ENCODE results near the gene VRK1.
A peak's percentile ranks its signal among the peaks of the same experiment; 100 is the strongest.

The VRK1 gene

DNA sequence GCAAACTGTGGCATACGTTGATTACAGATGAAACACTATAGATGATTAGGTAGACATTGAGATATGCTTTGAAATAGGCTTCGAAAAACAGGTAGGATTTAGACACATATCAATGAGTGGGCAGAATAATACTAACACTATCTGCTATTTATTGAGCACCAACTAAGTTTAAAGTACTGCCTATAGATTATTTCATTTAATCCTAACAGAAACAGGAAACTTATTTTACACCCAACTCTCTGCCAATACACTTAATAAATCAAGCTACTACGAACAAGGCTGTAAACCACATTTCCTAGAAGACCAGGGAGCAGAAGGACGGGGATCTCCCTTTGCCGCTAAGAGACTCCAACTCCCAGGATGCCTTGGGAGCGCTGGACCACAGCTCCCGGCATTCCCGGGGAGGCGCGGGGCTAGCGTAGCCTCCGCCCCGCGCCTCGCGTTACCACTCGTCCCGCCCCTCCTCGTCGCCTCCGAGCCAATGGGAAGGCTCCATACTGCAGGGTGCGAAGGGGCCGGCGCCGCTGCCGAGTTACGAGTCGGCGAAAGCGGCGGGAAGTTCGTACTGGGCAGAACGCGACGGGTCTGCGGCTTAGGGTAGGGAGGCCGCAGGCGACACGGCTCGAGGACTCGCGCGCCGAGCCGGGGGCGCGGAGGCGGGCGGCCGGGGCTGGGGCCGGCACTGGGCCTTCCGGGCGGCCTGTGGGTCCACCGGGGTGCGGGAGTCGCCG, at the start of gene VRK1:
TSS of gene VRK1 (plus strand) at position 532 of the 731 bp plus-strand sequence. CDS start 36,090 bp downstream, outside the sequence.
- peak within 1 kb of the TSS; percentile 81 for H3K4me3 ChIP-seq (ENCODE audit: low read depth, low read length)
- DNase-seq (ENCODE audit: low read depth): peak; percentile 97
- TF ChIP-seq, protein P1, sequence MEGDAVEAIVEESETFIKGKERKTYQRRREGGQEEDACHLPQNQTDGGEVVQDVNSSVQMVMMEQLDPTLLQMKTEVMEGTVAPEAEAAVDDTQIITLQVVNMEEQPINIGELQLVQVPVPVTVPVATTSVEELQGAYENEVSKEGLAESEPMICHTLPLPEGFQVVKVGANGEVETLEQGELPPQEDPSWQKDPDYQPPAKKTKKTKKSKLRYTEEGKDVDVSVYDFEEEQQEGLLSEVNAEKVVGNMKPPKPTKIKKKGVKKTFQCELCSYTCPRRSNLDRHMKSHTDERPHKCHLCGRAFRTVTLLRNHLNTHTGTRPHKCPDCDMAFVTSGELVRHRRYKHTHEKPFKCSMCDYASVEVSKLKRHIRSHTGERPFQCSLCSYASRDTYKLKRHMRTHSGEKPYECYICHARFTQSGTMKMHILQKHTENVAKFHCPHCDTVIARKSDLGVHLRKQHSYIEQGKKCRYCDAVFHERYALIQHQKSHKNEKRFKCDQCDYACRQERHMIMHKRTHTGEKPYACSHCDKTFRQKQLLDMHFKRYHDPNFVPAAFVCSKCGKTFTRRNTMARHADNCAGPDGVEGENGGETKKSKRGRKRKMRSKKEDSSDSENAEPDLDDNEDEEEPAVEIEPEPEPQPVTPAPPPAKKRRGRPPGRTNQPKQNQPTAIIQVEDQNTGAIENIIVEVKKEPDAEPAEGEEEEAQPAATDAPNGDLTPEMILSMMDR (conservative IDR thresholded peaks at IDR 0.05; ENCODE audit: low read depth, low read length): no peak

DNA sequence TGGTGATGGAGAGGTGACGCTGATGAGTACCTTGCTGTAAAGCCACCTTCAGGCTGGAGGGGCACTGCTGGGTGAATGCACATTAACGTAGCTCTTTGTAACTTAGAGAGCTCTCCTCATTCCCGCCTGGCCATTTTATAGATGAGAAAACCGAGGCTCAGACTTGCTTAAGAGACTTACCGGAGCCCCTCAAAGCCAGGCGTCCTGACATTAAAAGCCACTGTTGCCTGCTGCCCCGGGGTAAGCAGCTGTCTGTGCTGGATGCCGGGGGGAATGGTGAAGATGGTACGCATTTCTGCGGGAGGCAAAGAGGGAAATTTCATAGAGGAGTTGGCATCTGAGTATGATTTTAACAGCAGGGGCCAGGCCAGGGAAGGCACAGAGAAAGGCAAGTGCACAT, 49.6 kb upstream of the VRK1 start:
- TF ChIP-seq, protein P1 (conservative IDR thresholded peaks at IDR 0.05; ENCODE audit: low read depth, low read length): no peak
- H3K4me3 ChIP-seq (ENCODE audit: low read depth, low read length): no peak overlapping the region
- no peak for DNase-seq (ENCODE audit: low read depth)

- DNase-seq (ENCODE audit: low read depth): no peak
- H3K4me3 ChIP-seq (ENCODE audit: low read depth, low read length): no peak overlapping the region
- TF ChIP-seq, protein P1 (conservative IDR thresholded peaks at IDR 0.05; ENCODE audit: low read depth, low read length): no peak
These were observed 48.8 kb upstream of the VRK1 start for GRCh38 chr14:96748362-96748761.

DNA sequence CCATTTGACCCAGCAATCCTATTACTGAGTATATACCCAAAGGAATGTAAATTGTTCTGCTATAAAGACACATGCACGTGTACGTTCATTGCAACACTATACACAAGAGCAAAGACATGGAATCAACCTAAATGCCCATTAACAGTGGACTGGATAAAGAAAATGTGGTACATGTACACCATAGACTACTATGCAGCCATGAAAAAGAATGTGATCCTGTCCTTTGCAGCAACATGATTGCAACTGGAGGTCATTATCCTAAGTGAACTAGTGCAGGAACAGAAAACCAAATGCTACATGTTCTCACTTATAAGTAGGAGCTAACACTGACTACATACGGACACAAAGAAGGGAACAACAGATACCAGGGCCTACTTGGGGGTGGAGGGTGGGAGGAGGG, 45.7 kb upstream of the VRK1 start:
- no peak overlapping the region for H3K4me3 ChIP-seq (ENCODE audit: low read depth, low read length)
- no peak for DNase-seq (ENCODE audit: low read depth)
- TF ChIP-seq, protein P1 (conservative IDR thresholded peaks at IDR 0.05; ENCODE audit: low read depth, low read length): no peak

DNA sequence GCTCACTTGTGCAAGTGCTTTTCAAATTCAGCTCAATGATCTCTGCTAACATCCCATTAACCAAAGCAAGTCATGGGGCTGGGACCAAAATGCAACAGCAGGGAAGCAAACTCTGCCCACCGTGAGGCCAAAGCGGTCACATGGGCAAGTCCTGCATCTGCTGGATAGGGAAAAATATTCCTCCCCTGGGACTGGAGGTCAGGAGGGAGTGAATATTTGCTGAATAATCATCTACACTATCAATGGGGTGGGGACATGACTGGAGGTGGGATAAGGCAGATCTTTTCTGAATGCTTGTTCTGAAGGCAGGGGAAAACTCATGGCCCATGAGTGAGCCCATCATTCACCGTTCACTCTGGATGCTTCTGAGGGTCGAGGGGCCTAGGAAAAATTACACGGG, 45.1 kb upstream of the VRK1 start:
- DNase-seq (ENCODE audit: low read depth): no peak
- H3K4me3 ChIP-seq (ENCODE audit: low read depth, low read length): no peak overlapping the region
- TF ChIP-seq, protein P1 (conservative IDR thresholded peaks at IDR 0.05; ENCODE audit: low read depth, low read length): no peak

GRCh38 chr14:96752594-96752993, 44.6 kb upstream of the VRK1 start:
- peak; percentile 18 for DNase-seq (ENCODE audit: low read depth)
- TF ChIP-seq, protein P1 (conservative IDR thresholded peaks at IDR 0.05; ENCODE audit: low read depth, low read length): no peak
- H3K4me3 ChIP-seq (ENCODE audit: low read depth, low read length): no peak overlapping the region

Data from choroid plexus epithelial cell (primary cell).